K562 (cell line): ENCODE data around the gene GLB1L3. TPM values are rescaled to one million over a fixed set of nuclear protein-coding genes. Genes with fewer than 3 reads are reported as not detected.

Source experiments
- ATAC-seq: fragments of 200-7000 bp; cut with Tn5 transposase; 3 replicates; pipeline ENCODE4 v1.9.1; 2020; ENCODE audit warnings: moderate library complexity
- BruUV-seq: library from RNA; stranded (reverse); fragments of 400-500 nt; replicated peaks from 2 replicates; lab custom pipeline; 2021; lab: Mats Ljungman, UMichigan
- CTCF ChIA-PET: fragments of 300-600 bp; formaldehyde crosslinking; extraction: SDS; loops from one replicate; lab custom pipeline; 2021; ENCODE audit warnings: low intra/inter-chr PET ratio; lab: Yijun Ruan, JAX
- POLR2A ChIA-PET: fragments of 300-600, 350-650 bp; sonication (Branson Sonifier 250); formaldehyde crosslinking; extraction: SDS; loops from one replicate; lab custom pipeline; 2021; ENCODE audit warnings: antibody characterized with exemption, inconsistent platforms; lab: Yijun Ruan, JAX
- DNase-seq, 4 experiments: peaks; one replicate each; pipeline versions ENCODE4 v3.0.0 to v3.0.0-alpha.2; 2011 to 2018; ENCODE audit warnings: low spot score in 3 of 4, mixed read lengths in 3 of 4; ENCODE audit errors: extremely low read depth in 1 of 4
- FAIRE-seq: peaks from 2 replicates; lab custom pipeline; 2011; peaks lifted over from hg19 to GRCh38; lab: Jason Lieb, UNC
- H2AFZ ChIP-seq: 2 replicates; pipeline ENCODE4 v1.6.0; 2011; ENCODE audit warnings: low read depth, low read length, control low read depth, inconsistent platforms
- H3K27ac ChIP-seq: fragments of 200-600 bp; 3 replicates; pipeline ENCODE4 v1.8.0; 2011; ENCODE audit warnings: low read depth, mild to moderate bottlenecking, control low read depth, inconsistent platforms, low read length, moderate library complexity, mixed read lengths; ENCODE audit errors: extremely low read depth
- H3K27me3 ChIP-seq, 2 experiments: fragments of 300-600 bp in 1 of 2; 2 replicates in 1 of 2; 3 replicates in 1 of 2; pipeline versions ENCODE4 v1.6.0 to v1.8.0; 2011; ENCODE audit warnings: inconsistent platforms in 2 of 2, low read length in 2 of 2, mild to moderate bottlenecking in 1 of 2, mixed read lengths in 1 of 2, moderate library complexity in 1 of 2; ENCODE audit not compliant: control insufficient read depth in 2 of 2, insufficient read depth in 2 of 2
- H3K36me3 ChIP-seq: fragments of 300-600 bp; 3 replicates; pipeline ENCODE4 v1.8.0; 2011; ENCODE audit warnings: mild to moderate bottlenecking, low read length, inconsistent platforms; ENCODE audit not compliant: control insufficient read depth, insufficient read depth
- H3K4me1 ChIP-seq, 2 experiments: fragments of 200-600 bp in 1 of 2; replicated peaks in 1 of 2; 2 replicates in 1 of 2; 3 replicates in 1 of 2; pipeline versions ENCODE4 v1.5.1 to v1.8.0; 2011; ENCODE audit warnings: inconsistent platforms in 2 of 2, low read length in 2 of 2, mild to moderate bottlenecking in 1 of 2, mixed read lengths in 1 of 2, moderate library complexity in 1 of 2; ENCODE audit not compliant: control insufficient read depth in 2 of 2, insufficient read depth in 2 of 2
- H3K4me2 ChIP-seq: 2 replicates; pipeline ENCODE4 v1.6.1; 2011; ENCODE audit warnings: low read length, control low read depth, inconsistent platforms, mixed read lengths; ENCODE audit not compliant: insufficient read depth
- H3K4me3 ChIP-seq: fragments of 200-600 bp; sonication (generic), shearing (Covaris generic); 2 replicates; pipeline ENCODE4 v1.5.1; 2016; ENCODE audit warnings: control low read depth, inconsistent platforms
- H3K79me2 ChIP-seq: fragments of 200-600 bp; 3 replicates; pipeline ENCODE4 v1.8.0; 2011; ENCODE audit warnings: low read length, inconsistent platforms; ENCODE audit not compliant: control insufficient read depth, insufficient read depth
- H3K9ac ChIP-seq, 2 experiments: 2 replicates each; pipeline versions ENCODE4 v1.6.0 to v1.6.1; 2011; ENCODE audit warnings: low read depth in 2 of 2, low read length in 2 of 2, control low read depth in 1 of 2, inconsistent platforms in 1 of 2, mild to moderate bottlenecking in 1 of 2, mixed read lengths in 1 of 2; ENCODE audit not compliant: insufficient read depth in 1 of 2
- H3K9me1 ChIP-seq: one replicate; pipeline ENCODE4 v1.6.0; 2011; ENCODE audit warnings: inconsistent platforms, mild to moderate bottlenecking, low read length, moderate library complexity; ENCODE audit not compliant: control insufficient read depth, insufficient read depth
- H3K9me3 ChIP-seq: replicated peaks from 2 replicates; pipeline ENCODE4 v1.5.1; 2011; ENCODE audit warnings: low read depth, low read length, inconsistent platforms; ENCODE audit not compliant: control insufficient read depth, insufficient read depth
- H4K20me1 ChIP-seq: replicated peaks from 2 replicates; pipeline ENCODE4 v1.6.1; 2011; ENCODE audit warnings: low read length, inconsistent platforms, mixed read lengths; ENCODE audit not compliant: control insufficient read depth, insufficient read depth
- CBFA2T2 ChIP-seq: fragments of 450-650 bp; conservative IDR thresholded peaks from 2 replicates; pipeline ENCODE4 v1.6.1; 2017; ENCODE audit warnings: mild to moderate bottlenecking
- CREB3L1 ChIP-seq: fragments of 450-650 bp; IDR thresholded peaks from 2 replicates; pipeline ENCODE4 v1.6.1; 2014; ENCODE audit warnings: low read depth, mild to moderate bottlenecking, moderate library complexity, borderline replicate concordance
- GTF2A2 ChIP-seq: IDR thresholded peaks from 2 replicates; pipeline ENCODE4 v1.6.1; 2016; ENCODE audit warnings: mild to moderate bottlenecking, missing genetic modification characterization, missing compliant biosample characterization
- KDM1A ChIP-seq, 2 experiments: fragments of 450-650 bp; IDR thresholded peaks; 2 replicates each; pipeline ENCODE4 v1.6.1; 2016; ENCODE audit warnings: mild to moderate bottlenecking in 2 of 2
- NR2C2 ChIP-seq, 2 experiments: fragments of 200-800 bp in 1 of 2; sonication (Bioruptor generic) in 1 of 2; sonication (generic) in 1 of 2; formaldehyde crosslinking in 1 of 2; IDR thresholded peaks; 2 replicates each; pipeline versions ENCODE4 v1.6.1 to v1.8.0; 2016 to 2022; ENCODE audit warnings: mild to moderate bottlenecking in 1 of 2, missing compliant biosample characterization in 1 of 2, missing genetic modification characterization in 1 of 2, missing genetic modification reagents in 1 of 2
- OTX1 ChIP-seq: fragments of 450-650 bp; formaldehyde crosslinking; IDR thresholded peaks from 2 replicates; pipeline ENCODE4 v1.4.0; 2022; ENCODE audit warnings: mild to moderate bottlenecking
- SMARCA4 ChIP-seq: fragments of 450-650 bp; IDR thresholded peaks from 2 replicates; pipeline ENCODE4 v1.6.1; 2016
- TFAM ChIP-seq: fragments of 250-450 bp; sonication (Bioruptor Pico); conservative IDR thresholded peaks from 2 replicates; pipeline ENCODE4 v1.5.0; 2021; ENCODE audit warnings: mild to moderate bottlenecking, moderate library complexity
- ZNF212 ChIP-seq: fragments of 450-650 bp; formaldehyde crosslinking; IDR thresholded peaks from 2 replicates; pipeline ENCODE4 v1.4.0; 2020; ENCODE audit warnings: mild to moderate bottlenecking
- ZNF609 ChIP-seq: sonication (generic); formaldehyde crosslinking; IDR thresholded peaks from 2 replicates; pipeline ENCODE4 v1.8.1; 2023; ENCODE audit warnings: missing genetic modification reagents, mild to moderate bottlenecking, borderline replicate concordance
- WGBS: fragments of 100-300 bp; shearing (Covaris generic); methylation state at CpG from one replicate; pipeline ENCODE4 v1.1.6; 2016; ENCODE audit warnings: low coverage, mixed read lengths; ENCODE audit not compliant: insufficient coverage; ENCODE audit errors: missing lambda C conversion rate; 5-methylcytosine and 5-hydroxymethylcytosine counted together
- in situ Hi-C: fragments of 300-500 bp; cut with MboI; formaldehyde crosslinking; loops from 4 replicates; pipeline ENCODE4 v1.15.0; 2018; ENCODE audit warnings: inconsistent platforms, mixed read lengths
- intact Hi-C: fragments of 100-400 bp; cut with micrococcal nuclease; formaldehyde crosslinking; loops from 2 replicates; pipeline ENCODE4 v1.14.2; 2022
- polyA plus RNA-seq, 8 experiments: library from polyadenylated mRNA; depleted of rRNA in 4 of 8; stranded (reverse) in 5 of 8; unstranded in 3 of 8; fragments of >200 nt; fragmentation: Nextera tagmentation in 2 of 8; fragmentation: Illumina TruSeq in 1 of 8; extraction: Ambion mirVana in 2 of 8; extraction: Trizol in 1 of 8; gene quantifications; 2 replicates each; pipeline versions ENCODE4 v1.2.1 to v1.2.3, GENCODE V29; 2011 to 2014; ENCODE audit warnings: inconsistent platforms in 1 of 8, missing spikeins in 1 of 8
- total RNA-seq, 7 experiments: library from RNA; depleted of rRNA in 6 of 7; stranded (reverse); fragments of >200 nt in 6 of 7; fragmentation: Illumina TruSeq in 2 of 7; extraction: Trizol in 2 of 7; gene quantifications; 2 replicates each; pipeline versions ENCODE4 v1.2.1 to v1.2.3, GENCODE V29; 2011 to 2021; ENCODE audit warnings: low replicate concordance in 1 of 7
- TF ChIP-seq, protein P1 (sequence below): fragments of 450-650 bp; formaldehyde crosslinking; IDR thresholded peaks from 2 replicates; pipeline ENCODE4 v1.4.0; 2020; ENCODE audit warnings: mild to moderate bottlenecking

Gene GLB1L3
- total and polyA plus RNA-seq, 9 of the 15 experiments (the other 6 are each of a cell fraction or from before 2014, with no cell fraction given), result 0.18 to 3.3 (median 0.49) TPM

DNA sequence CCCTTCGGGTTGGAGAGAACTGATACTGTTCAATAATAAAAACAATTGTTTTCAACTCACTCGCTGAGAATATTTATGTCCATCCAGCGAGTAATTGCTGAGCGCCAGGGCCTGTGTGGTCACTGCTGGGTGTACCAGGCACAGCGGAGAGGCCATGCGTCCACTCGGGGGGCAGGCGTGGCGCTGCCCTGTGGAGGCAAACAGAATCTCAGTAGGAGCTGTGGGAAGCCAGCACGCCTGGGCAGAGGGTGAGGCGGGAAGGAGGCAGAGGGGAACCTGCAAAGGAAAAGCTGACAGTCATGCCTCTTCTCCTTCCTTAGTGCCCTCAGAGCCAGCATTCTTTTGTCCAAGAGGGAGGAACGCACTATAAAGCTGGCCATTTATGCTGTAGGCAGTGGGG lies 11.4 kb downstream of the GLB1L3 start:
- ChIA-PET CTCF (no interaction called here), POLR2A (interaction anchor here (0.6 kb wide), 1 partner anchor 239 kb away, joined by 3 read pairs; no protein-coding TSS in a partner anchor)
- no peaks in the 10 kb centered on the region for H3K9me3 ChIP-seq
- H3K27me3 ChIP-seq, result peaks cover 7 to 35% of the 10 kb centered on the region in 2 experiments; a peak in 4 of 5 replicates
- no peaks in the 10 kb centered on the region for H3K9me1 ChIP-seq
- no peak overlapping the region for H3K27ac ChIP-seq
- no peak for TF ChIP-seq SMARCA4
- TF ChIP-seq GTF2A2, result no peak
- TF ChIP-seq ZNF212 (CRISPR knock-in tag), result no peak
- no peak for TF ChIP-seq ZNF609 (CRISPR knock-in tag)
- TF ChIP-seq CBFA2T2, result no peak
- no peak for TF ChIP-seq NR2C2 (CRISPR knock-in tag; IDR thresholded peaks at IDR 0.05)
- no peak for TF ChIP-seq NR2C2 (tag; IDR thresholded peaks at IDR 0.05)
- no peak for TF ChIP-seq CREB3L1
- no peak for TF ChIP-seq OTX1 (CRISPR knock-in tag)
- TF ChIP-seq TFAM (CRISPR knock-in tag), result no peak
- TF ChIP-seq, protein P1, sequence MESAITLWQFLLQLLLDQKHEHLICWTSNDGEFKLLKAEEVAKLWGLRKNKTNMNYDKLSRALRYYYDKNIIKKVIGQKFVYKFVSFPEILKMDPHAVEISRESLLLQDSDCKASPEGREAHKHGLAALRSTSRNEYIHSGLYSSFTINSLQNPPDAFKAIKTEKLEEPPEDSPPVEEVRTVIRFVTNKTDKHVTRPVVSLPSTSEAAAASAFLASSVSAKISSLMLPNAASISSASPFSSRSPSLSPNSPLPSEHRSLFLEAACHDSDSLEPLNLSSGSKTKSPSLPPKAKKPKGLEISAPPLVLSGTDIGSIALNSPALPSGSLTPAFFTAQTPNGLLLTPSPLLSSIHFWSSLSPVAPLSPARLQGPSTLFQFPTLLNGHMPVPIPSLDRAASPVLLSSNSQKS, result no peak
- no peak for TF ChIP-seq KDM1A (IDR thresholded peaks at IDR 0.05)
- intact Hi-C loops, result no loop called here
- no peaks in the 10 kb centered on the region for H3K79me2 ChIP-seq
- no peak overlapping the region for H2AFZ ChIP-seq
- BruUV-seq, result no TSS peak
- H3K4me2 ChIP-seq, result no peak overlapping the region
- FAIRE-seq, result no peak
- 52% methylated on average over 12 of the region's 12 CpGs for WGBS
- ATAC-seq, result no peak
- no peak overlapping the region for H3K4me3 ChIP-seq
- 0 out of 2 replicates have a peak, but pooled peaks cover 1% of the 10 kb centered on the region for H4K20me1 ChIP-seq
- in situ Hi-C loops, result no loop called here
- H3K4me1 ChIP-seq, result peaks cover 5 to 15% of the 10 kb centered on the region in 2 experiments; a peak in 3 of 5 replicates
- H3K36me3 ChIP-seq, result no peaks in the 10 kb centered on the region
- DNase-seq, result no peak
- no peak overlapping the region for H3K9ac ChIP-seq
